ENCODE data around the gene ARHGEF5.
"Not testable (repeated sequence)": the region's sequence is repeated elsewhere in the genome, so short reads cannot be mapped to it uniquely, and the experiment has no call there.

ARHGEF5 gene

GRCh38 chr7:144408121-144408520, 52.9 kb downstream of the ARHGEF5 start:
- Histone ChIP-seq H3K9me3 (ENCODE audit: control insufficient read depth, low read length) (no peaks in the 10 kb centered on the region), H3K9ac (ENCODE audit: low read length) (no peak overlapping the region), H3K4me1 (ENCODE audit: control insufficient read depth, insufficient read depth, low read length) (no peaks in the 10 kb centered on the region), H3K27me3 (ENCODE audit: control insufficient read depth, insufficient read depth, low read length) (no peaks in the 10 kb centered on the region), H3K36me3 (ENCODE audit: control insufficient read depth, insufficient read depth, low read length) (no peaks in the 10 kb centered on the region), H3K4me3 (ENCODE audit: low read length) (no peak overlapping the region)

DNA sequence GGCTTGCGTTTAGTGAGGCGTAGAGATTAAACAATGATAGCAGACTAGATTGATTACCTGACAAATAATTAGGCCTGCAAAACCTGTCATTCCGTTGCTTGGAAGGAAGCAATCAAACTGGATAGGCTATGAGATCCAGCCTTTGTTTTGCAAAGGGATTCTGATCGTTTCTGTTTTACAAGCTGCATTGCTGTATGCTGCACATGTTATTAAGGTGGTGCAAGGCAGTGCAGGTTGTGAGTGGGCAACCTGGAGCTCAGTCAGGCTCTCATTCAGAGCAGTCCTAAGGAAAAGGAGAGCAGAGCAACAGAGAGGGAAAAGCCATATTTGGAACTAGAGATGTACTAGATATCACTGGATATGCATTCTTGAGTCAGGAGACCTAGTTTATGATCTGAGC, 55.2 kb downstream of the ARHGEF5 start:
- no peak overlapping the region for H3K9ac ChIP-seq (ENCODE audit: low read length)
- H3K4me1 ChIP-seq (ENCODE audit: control insufficient read depth, insufficient read depth, low read length), result no peaks in the 10 kb centered on the region
- H3K4me3 ChIP-seq (ENCODE audit: low read length), result no peak overlapping the region
- no peaks in the 10 kb centered on the region for H3K27me3 ChIP-seq (ENCODE audit: control insufficient read depth, insufficient read depth, low read length)
- no peaks in the 10 kb centered on the region for H3K36me3 ChIP-seq (ENCODE audit: control insufficient read depth, insufficient read depth, low read length)
- no peaks in the 10 kb centered on the region for H3K9me3 ChIP-seq (ENCODE audit: control insufficient read depth, low read length)

DNA sequence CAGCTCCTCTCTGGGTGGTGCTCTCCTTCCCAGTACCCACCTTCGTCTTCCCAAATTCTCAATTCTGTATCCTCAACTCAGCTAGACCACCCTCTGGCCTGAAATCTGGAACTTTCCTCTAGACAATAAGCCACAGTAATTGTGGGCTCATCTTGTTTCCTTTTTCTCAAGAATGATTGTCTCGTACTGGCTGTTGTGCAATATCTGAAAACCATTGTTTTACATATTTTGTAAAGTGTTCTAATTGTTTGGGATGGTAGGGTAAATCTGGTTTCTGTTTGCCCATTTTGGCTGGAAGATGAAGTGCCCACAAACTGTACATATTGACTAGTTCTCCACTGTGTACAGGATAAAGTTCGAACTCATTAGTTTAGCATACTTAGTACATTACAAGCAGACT, 59.6 kb downstream of the ARHGEF5 start:
- Histone ChIP-seq H3K4me3 (ENCODE audit: low read length) (no peak overlapping the region), H3K4me1 (ENCODE audit: control insufficient read depth, insufficient read depth, low read length) (no peaks in the 10 kb centered on the region), H3K9ac (ENCODE audit: low read length) (no peak overlapping the region), H3K9me3 (ENCODE audit: control insufficient read depth, low read length) (no peaks in the 10 kb centered on the region), H3K36me3 (ENCODE audit: control insufficient read depth, insufficient read depth, low read length) (no peaks in the 10 kb centered on the region), H3K27me3 (ENCODE audit: control insufficient read depth, insufficient read depth, low read length) (no peaks in the 10 kb centered on the region)

DNA sequence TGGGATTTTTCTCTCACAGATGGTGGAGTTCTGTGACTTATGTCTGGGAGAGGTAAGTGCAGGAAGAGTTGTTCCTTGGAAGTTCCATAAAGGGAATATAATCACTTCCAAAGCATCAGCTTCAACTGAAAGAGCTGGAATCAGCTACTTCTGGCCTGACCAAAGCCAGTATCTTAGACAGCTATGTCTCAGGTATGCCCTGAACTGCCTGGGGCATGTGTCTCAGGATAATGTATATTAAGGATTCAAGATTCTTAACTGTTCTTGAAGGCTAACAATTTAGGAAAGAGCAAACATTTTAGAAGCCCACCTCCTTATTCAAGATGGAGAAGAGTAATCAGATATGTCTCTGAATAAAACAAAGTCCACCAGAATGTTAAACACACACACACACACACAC, 60.7 kb downstream of the ARHGEF5 start:
- no peaks in the 10 kb centered on the region for H3K9me3 ChIP-seq (ENCODE audit: control insufficient read depth, low read length)
- H3K4me1 ChIP-seq (ENCODE audit: control insufficient read depth, insufficient read depth, low read length), result no peaks in the 10 kb centered on the region
- no peaks in the 10 kb centered on the region for H3K36me3 ChIP-seq (ENCODE audit: control insufficient read depth, insufficient read depth, low read length)
- H3K9ac ChIP-seq (ENCODE audit: low read length), result no peak overlapping the region
- no peaks in the 10 kb centered on the region for H3K27me3 ChIP-seq (ENCODE audit: control insufficient read depth, insufficient read depth, low read length)
- no peak overlapping the region for H3K4me3 ChIP-seq (ENCODE audit: low read length)

DNA sequence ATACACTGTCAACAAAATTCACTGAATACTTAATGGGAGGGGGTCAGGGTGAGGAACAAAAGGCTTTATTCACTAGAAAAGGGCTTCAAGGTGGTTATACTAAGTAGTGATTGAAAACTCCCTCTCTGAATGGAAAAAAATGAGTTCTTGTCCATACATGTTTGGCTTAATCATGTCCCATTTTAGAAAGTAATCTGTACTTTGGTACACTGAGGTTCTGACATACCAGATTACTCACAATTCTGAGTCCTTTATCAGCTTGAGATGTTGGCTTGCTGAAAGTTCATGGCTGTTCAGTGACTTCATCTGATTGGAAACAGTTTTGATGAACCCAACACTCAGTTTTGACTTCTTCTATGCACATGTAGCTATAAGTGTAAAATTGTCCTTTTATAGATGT, 61.1 kb downstream of the ARHGEF5 start:
- H3K4me1 ChIP-seq (ENCODE audit: control insufficient read depth, insufficient read depth, low read length), result no peaks in the 10 kb centered on the region
- H3K9ac ChIP-seq (ENCODE audit: low read length), result no peak overlapping the region
- no peak overlapping the region for H3K4me3 ChIP-seq (ENCODE audit: low read length)
- no peaks in the 10 kb centered on the region for H3K9me3 ChIP-seq (ENCODE audit: control insufficient read depth, low read length)
- no peaks in the 10 kb centered on the region for H3K36me3 ChIP-seq (ENCODE audit: control insufficient read depth, insufficient read depth, low read length)
- no peaks in the 10 kb centered on the region for H3K27me3 ChIP-seq (ENCODE audit: control insufficient read depth, insufficient read depth, low read length)

GRCh38 chr7:144418931-144419330, 63.7 kb downstream of the ARHGEF5 start:
- not testable (repeated sequence) for H3K4me3 ChIP-seq (ENCODE audit: low read length); H3K36me3 ChIP-seq (ENCODE audit: control insufficient read depth, insufficient read depth, low read length); H3K27me3 ChIP-seq (ENCODE audit: control insufficient read depth, insufficient read depth, low read length); H3K9me3 ChIP-seq (ENCODE audit: control insufficient read depth, low read length); H3K9ac ChIP-seq (ENCODE audit: low read length); H3K4me1 ChIP-seq (ENCODE audit: control insufficient read depth, insufficient read depth, low read length)

DNA sequence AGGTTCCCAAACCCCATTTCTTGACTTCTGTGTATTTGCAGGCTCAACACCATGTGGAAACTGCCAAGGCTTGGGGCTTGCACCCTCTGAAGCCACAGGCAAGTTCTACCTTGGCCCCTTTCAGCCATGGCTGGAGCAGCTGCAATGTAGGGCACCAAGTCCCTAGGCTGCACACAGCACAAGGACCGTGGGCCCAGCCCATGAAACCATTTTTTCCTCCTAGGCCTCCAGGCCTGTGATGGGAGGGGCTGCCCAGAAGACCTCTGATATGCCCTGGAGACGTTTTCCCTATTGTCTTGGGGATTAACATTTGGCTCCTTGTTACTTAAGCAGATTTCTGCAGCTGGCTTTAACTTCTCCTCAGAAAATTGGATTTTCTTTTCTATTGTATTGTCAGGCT, 72.3 kb downstream of the ARHGEF5 start:
- H3K9me3 ChIP-seq (ENCODE audit: control insufficient read depth, low read length); H3K4me3 ChIP-seq (ENCODE audit: low read length); H3K4me1 ChIP-seq (ENCODE audit: control insufficient read depth, insufficient read depth, low read length); H3K36me3 ChIP-seq (ENCODE audit: control insufficient read depth, insufficient read depth, low read length); H3K9ac ChIP-seq (ENCODE audit: low read length); H3K27me3 ChIP-seq (ENCODE audit: control insufficient read depth, insufficient read depth, low read length): not testable (repeated sequence)

DNA sequence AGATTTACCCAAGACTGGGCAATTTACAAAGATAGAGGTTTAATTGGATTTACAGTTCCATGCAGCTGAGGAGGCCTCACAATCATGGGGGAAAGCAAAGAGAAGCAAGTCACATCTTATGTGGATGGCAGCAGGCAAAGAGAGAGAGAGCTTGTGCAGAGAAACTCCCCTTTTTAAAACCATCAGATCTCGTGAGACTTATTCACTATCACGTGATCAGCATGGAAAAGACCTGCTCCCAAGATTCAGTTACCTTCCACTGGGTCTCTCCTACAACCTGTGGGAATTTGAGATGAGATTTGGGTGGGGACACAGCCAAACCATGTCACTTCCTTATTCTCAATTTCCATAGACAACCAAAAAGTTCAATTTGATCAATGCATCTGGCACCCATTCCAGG, 73.2 kb downstream of the ARHGEF5 start:
- Histone ChIP-seq H3K9ac (ENCODE audit: low read length) (no peak overlapping the region), H3K9me3 (ENCODE audit: control insufficient read depth, low read length) (no peaks in the 10 kb centered on the region), H3K27me3 (ENCODE audit: control insufficient read depth, insufficient read depth, low read length) (no peaks in the 10 kb centered on the region), H3K36me3 (ENCODE audit: control insufficient read depth, insufficient read depth, low read length) (no peaks in the 10 kb centered on the region), H3K4me1 (ENCODE audit: control insufficient read depth, insufficient read depth, low read length) (no peaks in the 10 kb centered on the region), H3K4me3 (ENCODE audit: low read length) (no peak overlapping the region)

Data from mucosa of stomach (tissue), 1 donor.